ENCODE results near the gene TEX51. TPM values are rescaled to one million over a fixed set of nuclear protein-coding genes. Genes with fewer than 3 reads are reported as not detected.
A peak's percentile ranks its signal among the peaks of the same experiment; 100 is the strongest.

The TEX51 gene
- total RNA-seq, 4 donors from 2014 or later = not detected

DNA sequence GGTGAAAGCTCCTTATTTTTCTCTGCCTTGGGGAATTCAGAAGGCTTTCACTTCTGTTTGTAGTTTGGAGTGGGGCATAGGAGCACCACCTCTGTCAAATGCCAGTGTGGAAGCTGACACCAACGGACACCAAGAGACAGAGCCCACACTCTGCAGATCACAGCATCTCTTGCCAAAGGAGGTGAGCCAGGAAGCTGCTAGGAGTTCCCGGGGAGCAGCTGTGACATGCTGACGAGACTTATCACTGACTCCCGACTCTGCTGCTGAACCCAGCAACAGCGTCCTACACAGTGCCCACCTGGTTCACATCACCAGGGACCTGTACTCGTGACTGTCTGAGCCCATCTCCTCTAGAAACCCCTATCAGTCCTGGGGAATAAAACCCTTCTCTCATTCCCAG lies 8.1 kb downstream of the TEX51 start:
- intact Hi-C loops (cut with DNase I) = no loop called here
- DNase-seq (ENCODE audit: extremely low spot score) = peak; percentile 77
- Histone ChIP-seq H3K27ac (replicated peaks in 1 of 4) (no peak overlapping the region), H3K4me3 (no peak overlapping the region), H3K27me3 (peaks cover 0 to 19% (median 0%) of the 10 kb centered on the region in 4 donors), H3K9me3 (peaks cover 0 to 11% (median 3%) of the 10 kb centered on the region in 4 donors), H3K36me3 (no peaks in the 10 kb centered on the region), H3K4me1 (no peaks in the 10 kb centered on the region)
- WGBS = 37% methylated on average over 6 of the region's 6 CpGs
- TF ChIP-seq EP300 (IDR thresholded peaks at IDR 0.05) (no peak), POLR2A (IDR thresholded peaks at IDR 0.05; ENCODE audit: low read depth) (no peak), POLR2AphosphoS5 (IDR thresholded peaks at IDR 0.05) (no peak)
- TF ChIP-seq, protein P1, sequence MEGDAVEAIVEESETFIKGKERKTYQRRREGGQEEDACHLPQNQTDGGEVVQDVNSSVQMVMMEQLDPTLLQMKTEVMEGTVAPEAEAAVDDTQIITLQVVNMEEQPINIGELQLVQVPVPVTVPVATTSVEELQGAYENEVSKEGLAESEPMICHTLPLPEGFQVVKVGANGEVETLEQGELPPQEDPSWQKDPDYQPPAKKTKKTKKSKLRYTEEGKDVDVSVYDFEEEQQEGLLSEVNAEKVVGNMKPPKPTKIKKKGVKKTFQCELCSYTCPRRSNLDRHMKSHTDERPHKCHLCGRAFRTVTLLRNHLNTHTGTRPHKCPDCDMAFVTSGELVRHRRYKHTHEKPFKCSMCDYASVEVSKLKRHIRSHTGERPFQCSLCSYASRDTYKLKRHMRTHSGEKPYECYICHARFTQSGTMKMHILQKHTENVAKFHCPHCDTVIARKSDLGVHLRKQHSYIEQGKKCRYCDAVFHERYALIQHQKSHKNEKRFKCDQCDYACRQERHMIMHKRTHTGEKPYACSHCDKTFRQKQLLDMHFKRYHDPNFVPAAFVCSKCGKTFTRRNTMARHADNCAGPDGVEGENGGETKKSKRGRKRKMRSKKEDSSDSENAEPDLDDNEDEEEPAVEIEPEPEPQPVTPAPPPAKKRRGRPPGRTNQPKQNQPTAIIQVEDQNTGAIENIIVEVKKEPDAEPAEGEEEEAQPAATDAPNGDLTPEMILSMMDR (IDR thresholded peaks at IDR 0.05) = no peak

DNA sequence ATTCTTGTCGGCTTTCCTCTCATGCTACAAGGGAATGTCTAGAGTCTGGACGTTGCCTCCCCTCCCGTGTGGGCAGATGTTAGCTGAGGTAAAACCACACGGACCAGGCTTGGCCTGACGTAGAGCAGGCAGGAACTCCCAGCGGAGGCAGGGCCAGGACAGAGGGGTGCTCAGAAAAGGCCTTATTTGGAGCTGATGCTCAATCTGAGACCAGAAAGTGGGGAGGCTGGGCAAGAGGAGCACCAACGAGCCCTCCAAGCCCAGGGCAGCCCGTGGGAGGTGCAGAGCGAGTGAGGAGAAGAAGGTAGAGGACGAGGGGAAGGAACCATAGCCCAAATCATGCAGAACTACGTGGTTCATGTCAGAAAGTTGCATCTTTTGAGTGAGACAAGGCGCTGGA lies 9.0 kb downstream of the TEX51 start:
- peaks cover 0 to 19% (median 0%) of the 10 kb centered on the region in 4 donors for H3K27me3 ChIP-seq
- DNase-seq (ENCODE audit: extremely low spot score) = peak; percentile 78
- intact Hi-C loops (cut with DNase I) = no loop called here
- H3K4me1 ChIP-seq = no peaks in the 10 kb centered on the region
- TF ChIP-seq, protein P1 (IDR thresholded peaks at IDR 0.05) = no peak
- TF ChIP-seq POLR2A (IDR thresholded peaks at IDR 0.05; ENCODE audit: low read depth) (no peak), EP300 (IDR thresholded peaks at IDR 0.05) (no peak), POLR2AphosphoS5 (IDR thresholded peaks at IDR 0.05) (no peak)
- H3K9me3 ChIP-seq = peaks cover 0 to 11% (median 3%) of the 10 kb centered on the region in 4 donors
- H3K27ac ChIP-seq (replicated peaks in 1 of 4) = no peak overlapping the region
- H3K4me3 ChIP-seq = no peak overlapping the region
- WGBS = 84% methylated on average over 12 of the region's 12 CpGs
- H3K36me3 ChIP-seq = no peaks in the 10 kb centered on the region

DNA sequence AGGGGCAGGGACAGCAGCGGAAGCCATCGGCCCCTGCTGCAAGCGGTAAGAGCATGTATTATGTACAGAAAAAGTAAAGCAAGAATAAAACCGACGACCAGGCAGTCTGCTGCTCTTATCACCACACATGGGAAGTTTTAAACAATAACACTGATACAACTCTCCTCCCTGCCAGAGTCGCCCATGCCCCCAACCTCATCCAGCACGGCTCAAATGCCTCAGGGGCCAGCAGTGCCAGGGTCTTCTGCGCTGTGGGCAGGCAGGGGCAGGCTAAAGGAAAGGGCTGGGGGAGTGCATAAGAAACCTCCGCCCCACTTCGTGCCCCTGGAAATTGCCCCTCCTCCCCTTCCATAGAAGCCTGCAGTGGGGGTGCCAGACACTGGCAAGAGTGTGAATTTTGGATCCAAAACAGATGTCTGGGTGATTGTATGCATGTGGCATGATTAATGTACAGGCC lies 10.1 kb downstream of the TEX51 start:
- no peaks in the 10 kb centered on the region for H3K4me1 ChIP-seq
- DNase-seq (ENCODE audit: extremely low spot score) = peak; percentile 78
- H3K27ac ChIP-seq (replicated peaks in 1 of 4) = no peak overlapping the region
- TF ChIP-seq EP300 (IDR thresholded peaks at IDR 0.05) (no peak), POLR2A (IDR thresholded peaks at IDR 0.05; ENCODE audit: low read depth) (no peak), POLR2AphosphoS5 (IDR thresholded peaks at IDR 0.05) (no peak)
- TF ChIP-seq, protein P1 (IDR thresholded peaks at IDR 0.05) = no peak
- H3K4me3 ChIP-seq = no peak overlapping the region
- H3K36me3 ChIP-seq = no peaks in the 10 kb centered on the region
- intact Hi-C loops (cut with DNase I) = no loop called here
- WGBS = 53% methylated on average over 10 of the region's 10 CpGs
- peaks cover 0 to 10% (median 2%) of the 10 kb centered on the region in 4 donors for H3K9me3 ChIP-seq
- H3K27me3 ChIP-seq = peaks cover 0 to 19% (median 0%) of the 10 kb centered on the region in 4 donors

DNA sequence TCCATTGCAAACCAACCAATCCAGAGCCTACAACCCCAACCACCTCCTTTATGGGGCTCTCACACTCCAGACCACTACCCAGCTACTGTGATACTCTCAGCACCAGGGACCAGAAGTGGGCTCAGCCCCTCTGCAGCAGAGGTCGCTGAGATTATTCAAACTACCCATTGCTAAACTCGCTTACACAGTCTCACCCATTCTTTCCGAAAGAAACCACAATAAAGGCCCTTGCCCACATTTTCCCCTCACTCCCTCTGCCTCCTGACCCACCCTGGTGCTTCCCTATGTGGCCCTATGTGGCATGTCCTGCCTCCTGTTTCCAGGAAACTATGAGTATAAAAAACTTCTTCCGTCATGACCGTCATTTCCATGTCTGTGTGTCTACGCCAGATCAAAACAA lies 10.7 kb downstream of the TEX51 start:
- H3K27ac ChIP-seq (replicated peaks in 1 of 4) = no peak overlapping the region
- intact Hi-C loops (cut with DNase I) = no loop called here
- H3K9me3 ChIP-seq = peaks cover 0 to 4% (median 0%) of the 10 kb centered on the region in 4 donors
- TF ChIP-seq POLR2AphosphoS5 (IDR thresholded peaks at IDR 0.05) (no peak), EP300 (IDR thresholded peaks at IDR 0.05) (no peak), POLR2A (IDR thresholded peaks at IDR 0.05; ENCODE audit: low read depth) (no peak)
- TF ChIP-seq, protein P1 (IDR thresholded peaks at IDR 0.05) = no peak
- peak; percentile 86 for DNase-seq (ENCODE audit: extremely low spot score)
- no peaks in the 10 kb centered on the region for H3K36me3 ChIP-seq
- WGBS = 72% methylated on average over 6 of the region's 6 CpGs
- H3K4me3 ChIP-seq = no peak overlapping the region
- H3K27me3 ChIP-seq = peaks cover 0 to 19% (median 0%) of the 10 kb centered on the region in 4 donors
- H3K4me1 ChIP-seq = no peaks in the 10 kb centered on the region

DNA sequence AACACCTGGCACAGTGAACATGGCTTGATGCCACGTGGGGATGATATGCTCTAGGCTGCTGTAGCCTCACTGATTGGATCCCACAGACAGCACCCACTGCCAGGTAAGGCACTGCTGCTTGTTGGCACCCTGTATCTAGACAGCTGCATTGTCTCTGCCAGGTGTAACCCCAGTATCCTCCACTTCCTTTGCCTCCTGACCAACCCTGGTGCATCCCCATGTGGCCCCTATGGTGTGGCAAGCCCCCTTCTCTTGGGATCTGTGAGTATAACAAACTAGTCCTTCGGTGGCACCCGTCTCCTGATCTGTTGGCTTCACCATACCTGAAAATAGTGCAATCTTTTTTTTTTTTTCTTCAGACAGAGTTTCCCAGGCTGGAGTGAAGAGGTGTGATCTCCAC lies 11.1 kb downstream of the TEX51 start:
- 88% methylated on average over 3 of the region's 3 CpGs for WGBS
- DNase-seq (ENCODE audit: extremely low spot score) = peak; percentile 87
- Histone ChIP-seq H3K4me3 (no peak overlapping the region), H3K36me3 (no peaks in the 10 kb centered on the region), H3K4me1 (no peaks in the 10 kb centered on the region), H3K9me3 (peaks cover 0 to under 1% (median 0%) of the 10 kb centered on the region in 4 donors), H3K27me3 (peaks cover 0 to 19% (median 0%) of the 10 kb centered on the region in 4 donors), H3K27ac (replicated peaks in 1 of 4) (no peak overlapping the region)
- intact Hi-C loops (cut with DNase I) = no loop called here
- TF ChIP-seq, protein P1 (IDR thresholded peaks at IDR 0.05) = no peak
- TF ChIP-seq POLR2A (IDR thresholded peaks at IDR 0.05; ENCODE audit: low read depth) = no peak
- no peak for TF ChIP-seq POLR2AphosphoS5 (IDR thresholded peaks at IDR 0.05)

Data from esophagus muscularis mucosa (tissue), 4 donors.